Small intestine (tissue), 7 donors: ENCODE measurements around the gene NEURL1B. TPM values are rescaled to one million over a fixed set of nuclear protein-coding genes. Genes with fewer than 3 reads are reported as not detected.
"Not testable (repeated sequence)": the region's sequence is repeated elsewhere in the genome, so short reads cannot be mapped to it uniquely, and the experiment has no call there.

Source experiments
- DNase-seq, 2 donors: peaks; one replicate each; pipeline versions ENCODE4 v3.0.0 to v3.0.0-alpha.2; 2013
- FAIRE-seq: peaks from 2 replicates; lab custom pipeline; 2012; peaks lifted over from hg19 to GRCh38; lab: Jason Lieb, UNC
- H3K27ac ChIP-seq, 3 donors: one replicate each; pipeline ENCODE4 v1.5.1; 2013; ENCODE audit warnings: low read length in 2 of 3, mild to moderate bottlenecking in 2 of 3, control low read depth in 1 of 3, inconsistent platforms in 1 of 3, low read depth in 1 of 3, moderate library complexity in 1 of 3
- H3K27me3 ChIP-seq, 3 donors: one replicate each; pipeline ENCODE4 v1.6.1; 2013; ENCODE audit warnings: low read length in 3 of 3, inconsistent platforms in 1 of 3; ENCODE audit not compliant: control insufficient read depth in 3 of 3, insufficient read depth in 3 of 3
- H3K36me3 ChIP-seq, 3 donors: one replicate each; pipeline ENCODE4 v1.6.1; 2013; ENCODE audit warnings: low read length in 3 of 3, inconsistent platforms in 1 of 3, low read depth in 1 of 3, mild to moderate bottlenecking in 1 of 3, moderate library complexity in 1 of 3; ENCODE audit not compliant: control insufficient read depth in 3 of 3, insufficient read depth in 2 of 3
- H3K4me1 ChIP-seq, 3 donors: one replicate each; pipeline ENCODE4 v1.6.1; 2013; ENCODE audit warnings: low read length in 2 of 3, inconsistent platforms in 1 of 3, low read depth in 1 of 3, mild to moderate bottlenecking in 1 of 3, moderate library complexity in 1 of 3; ENCODE audit not compliant: control insufficient read depth in 3 of 3, insufficient read depth in 2 of 3
- H3K4me3 ChIP-seq, 3 donors: one replicate each; pipeline ENCODE4 v1.5.1; 2013; ENCODE audit warnings: low read length in 3 of 3, control low read depth in 1 of 3, inconsistent platforms in 1 of 3, low read depth in 1 of 3, mild to moderate bottlenecking in 1 of 3, moderate library complexity in 1 of 3
- H3K9me3 ChIP-seq, 2 donors: one replicate each; pipeline ENCODE4 v1.6.1; 2013; ENCODE audit warnings: low read depth in 1 of 2, low read length in 1 of 2; ENCODE audit not compliant: control insufficient read depth in 2 of 2, insufficient read depth in 1 of 2
- WGBS, 3 donors: extraction: QIAGEN DNeasy Blood & Tissue Kit; methylation state at CpG; one replicate each; pipeline ENCODE4 v1.1.7; 2013; 5-methylcytosine and 5-hydroxymethylcytosine counted together
- polyA plus RNA-seq, 4 donors: library from polyadenylated mRNA; stranded (reverse) in 3 of 4; unstranded in 1 of 4; fragments of 200-250 nt in 3 of 4; fragments of 120-200 nt in 1 of 4; gene quantifications; one replicate each; pipeline versions ENCODE4 v1.2.1 to v1.2.3, GENCODE V29; 2013
- donor health status: healthy with polysubstance abuse.
- donor health status: control.
- donor health status: control.
- donor health status: Bipolar disorder and iron deficiency.
- donor health status: healthy.

Gene NEURL1B
- polyA plus RNA-seq, 4 donors, result 2.7 to 21.0 (median 10.9) TPM

GRCh38 chr5:172646716-172647285 is 5.7 kb downstream of the NEURL1B start:
- WGBS, 3 donors, result 45 to 57% (median 51%) methylated on average over 10 of the region's 10 CpGs
- H3K27ac ChIP-seq, result peak overlapping the region; percentile 3 to 76 (median 13)
- DNase-seq, result peak; percentile 58 to 70
- H3K36me3 ChIP-seq, result peaks cover 0 to 47% (median 0%) of the 10 kb centered on the region in 3 donors
- H3K9me3 ChIP-seq, result no peaks in the 10 kb centered on the region
- H3K4me1 ChIP-seq, result peaks cover 0 to 56% (median 20%) of the 10 kb centered on the region in 3 donors
- no peak for FAIRE-seq
- H3K27me3 ChIP-seq, result no peaks in the 10 kb centered on the region
- H3K4me3 ChIP-seq, result peak overlapping the region in 1 of 3 donors; percentile 6

GRCh38 chr5:172647352-172648012 is 6.4 kb downstream of the NEURL1B start:
- H3K4me1 ChIP-seq, result peaks cover 0 to 56% (median 20%) of the 10 kb centered on the region in 3 donors
- H3K27ac ChIP-seq, result peak overlapping the region; percentile 3 to 76 (median 44)
- H3K4me3 ChIP-seq, result peak overlapping the region in 1 of 3 donors; percentile 6
- peaks cover 0 to 47% (median 0%) of the 10 kb centered on the region in 3 donors for H3K36me3 ChIP-seq
- DNase-seq, result peak; percentile 61 to 71
- 29 to 65% (median 43%) methylated on average over 11 of the region's 11 CpGs for WGBS, 3 donors
- no peak for FAIRE-seq
- no peaks in the 10 kb centered on the region for H3K27me3 ChIP-seq
- no peaks in the 10 kb centered on the region for H3K9me3 ChIP-seq

- DNase-seq (peak; percentile 47 to 79), FAIRE-seq (no peak)
- Histone ChIP-seq H3K36me3 (peaks cover 0 to 47% (median 0%) of the 10 kb centered on the region in 3 donors), H3K27me3 (no peaks in the 10 kb centered on the region), H3K27ac (peak overlapping the region in 2 of 3 donors; percentile 44 to 76), H3K9me3 (no peaks in the 10 kb centered on the region), H3K4me1 (peaks cover 0 to 56% (median 20%) of the 10 kb centered on the region in 3 donors), H3K4me3 (no peak overlapping the region)
- 43 to 55% (median 53%) methylated on average over 7 of the region's 7 CpGs for WGBS, 3 donors
Observed at GRCh38 chr5:172648013-172648381, 6.9 kb downstream of the NEURL1B start.

- Histone ChIP-seq H3K4me3 (no peak overlapping the region), H3K4me1 (peaks cover 0 to 49% (median 20%) of the 10 kb centered on the region in 3 donors), H3K36me3 (peaks cover 0 to 47% (median 0%) of the 10 kb centered on the region in 3 donors), H3K27me3 (no peaks in the 10 kb centered on the region), H3K27ac (peak overlapping the region in 1 of 3 donors; percentile 76), H3K9me3 (no peaks in the 10 kb centered on the region)
- DNase-seq (no peak), FAIRE-seq (no peak)
- WGBS, 3 donors, result 83 to 92% (median 89%) methylated on average over 3 of the region's 3 CpGs
Observed at GRCh38 chr5:172648755-172649154, 7.7 kb downstream of the NEURL1B start.

- H3K27ac ChIP-seq, FAIRE-seq, H3K27me3 ChIP-seq, DNase-seq, H3K4me3 ChIP-seq: not testable (repeated sequence)
- Histone ChIP-seq H3K4me1 (peaks cover 0 to 33% (median 5%) of the 10 kb centered on the region in 3 donors), H3K36me3 (peaks cover 2 to 27% (median 4%) of the 10 kb centered on the region in 3 donors), H3K9me3 (peaks cover 0 to 23% of the 10 kb centered on the region in 2 donors)
- WGBS, 3 donors, result 94 to 98% (median 97%) methylated on average over 13 of the region's 13 CpGs
Observed at GRCh38 chr5:172656496-172656895, 15.4 kb downstream of the NEURL1B start.

GRCh38 chr5:172657524-172658233 is 16.6 kb downstream of the NEURL1B start:
- not testable (repeated sequence) for DNase-seq, FAIRE-seq, H3K4me3 ChIP-seq, H3K27ac ChIP-seq, H3K27me3 ChIP-seq
- 85 to 90% (median 90%) methylated on average over 17 of the region's 17 CpGs for WGBS, 3 donors
- Histone ChIP-seq H3K36me3 (peaks cover 2 to 30% (median 4%) of the 10 kb centered on the region in 3 donors), H3K4me1 (peaks cover 0 to 35% (median 5%) of the 10 kb centered on the region in 3 donors), H3K9me3 (peaks cover 0 to 23% of the 10 kb centered on the region in 2 donors)

- H3K27me3 ChIP-seq, result no peaks in the 10 kb centered on the region
- WGBS, 3 donors, result 72 to 90% (median 84%) methylated on average over 8 of the region's 8 CpGs
- no peak overlapping the region for H3K4me3 ChIP-seq
- peaks cover 2 to 30% (median 4%) of the 10 kb centered on the region in 3 donors for H3K36me3 ChIP-seq
- FAIRE-seq, result no peak
- H3K4me1 ChIP-seq, result peaks cover 0 to 35% (median 5%) of the 10 kb centered on the region in 3 donors
- H3K9me3 ChIP-seq, result peaks cover 0 to 23% of the 10 kb centered on the region in 2 donors
- peak overlapping the region in 2 of 3 donors; percentile 6 to 92 for H3K27ac ChIP-seq
- no peak for DNase-seq
Observed at GRCh38 chr5:172658391-172658790, 17.3 kb downstream of the NEURL1B start.

- H3K27ac ChIP-seq, result peak overlapping the region; percentile 22 to 92 (median 85)
- H3K36me3 ChIP-seq, result peaks cover 2 to 30% (median 4%) of the 10 kb centered on the region in 3 donors
- no peak overlapping the region for H3K4me3 ChIP-seq
- peaks cover 0 to 35% (median 5%) of the 10 kb centered on the region in 3 donors for H3K4me1 ChIP-seq
- DNase-seq (peak in 1 of 2 donors; percentile 45), FAIRE-seq (no peak)
- H3K9me3 ChIP-seq, result peaks cover 0 to 23% of the 10 kb centered on the region in 2 donors
- no peaks in the 10 kb centered on the region for H3K27me3 ChIP-seq
- WGBS, 3 donors, result 23 to 37% (median 34%) methylated on average over 6 to 7 of the region's 7 CpGs
Observed at GRCh38 chr5:172658961-172659501, 18.0 kb downstream of the NEURL1B start.
